SK-N-DZ (cell line): ENCODE measurements around the gene CYP46A1.

Experiments
- DNase-seq: peaks from one replicate; pipeline ENCODE4 v3.0.0-alpha.2; 2015; ENCODE audit warnings: low spot score

CYP46A1 gene

GRCh38 chr14:99687284-99688209, 3.4 kb downstream of the CYP46A1 start:
- no peak for DNase-seq

DNA sequence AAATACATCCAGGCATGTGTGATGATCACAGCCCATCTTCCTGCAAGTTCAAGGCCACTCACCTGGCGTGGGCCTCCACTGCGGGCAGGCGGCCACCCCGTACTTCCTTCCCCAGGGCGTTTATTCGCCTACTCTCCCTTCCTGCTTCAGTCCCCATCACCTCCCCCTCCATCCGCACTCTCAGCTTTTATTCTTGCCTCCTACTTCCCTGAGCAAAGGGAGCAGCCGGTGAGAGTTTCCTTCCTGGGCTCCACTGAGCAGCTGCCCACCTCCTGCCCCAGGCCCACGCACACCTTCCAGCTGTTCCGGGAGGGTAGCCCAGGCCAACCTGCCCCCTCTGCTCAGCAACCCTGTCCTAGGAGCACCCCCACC, 4.1 kb downstream of the CYP46A1 start:
- no peak for DNase-seq

DNA sequence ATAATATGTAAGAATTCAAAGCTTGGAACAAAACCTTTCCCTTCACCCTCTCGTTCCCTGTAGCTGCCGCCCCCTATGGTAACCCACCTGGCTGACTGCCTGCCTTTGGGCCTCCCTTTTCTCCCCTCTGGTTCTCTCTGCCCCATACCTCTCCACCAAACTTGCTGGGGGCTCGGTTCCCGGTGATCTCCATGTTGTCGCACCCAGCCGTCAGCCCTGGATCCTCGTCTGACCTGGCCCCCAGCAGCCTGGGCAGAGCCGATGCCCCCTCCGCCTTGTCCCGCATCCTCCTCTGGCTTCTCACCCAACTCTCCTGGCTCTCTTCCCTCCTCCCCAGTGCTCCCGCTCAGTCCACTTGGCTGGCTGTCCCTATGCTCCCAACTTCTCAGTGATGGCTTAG, 4.5 kb downstream of the CYP46A1 start:
- no peak for DNase-seq

DNA sequence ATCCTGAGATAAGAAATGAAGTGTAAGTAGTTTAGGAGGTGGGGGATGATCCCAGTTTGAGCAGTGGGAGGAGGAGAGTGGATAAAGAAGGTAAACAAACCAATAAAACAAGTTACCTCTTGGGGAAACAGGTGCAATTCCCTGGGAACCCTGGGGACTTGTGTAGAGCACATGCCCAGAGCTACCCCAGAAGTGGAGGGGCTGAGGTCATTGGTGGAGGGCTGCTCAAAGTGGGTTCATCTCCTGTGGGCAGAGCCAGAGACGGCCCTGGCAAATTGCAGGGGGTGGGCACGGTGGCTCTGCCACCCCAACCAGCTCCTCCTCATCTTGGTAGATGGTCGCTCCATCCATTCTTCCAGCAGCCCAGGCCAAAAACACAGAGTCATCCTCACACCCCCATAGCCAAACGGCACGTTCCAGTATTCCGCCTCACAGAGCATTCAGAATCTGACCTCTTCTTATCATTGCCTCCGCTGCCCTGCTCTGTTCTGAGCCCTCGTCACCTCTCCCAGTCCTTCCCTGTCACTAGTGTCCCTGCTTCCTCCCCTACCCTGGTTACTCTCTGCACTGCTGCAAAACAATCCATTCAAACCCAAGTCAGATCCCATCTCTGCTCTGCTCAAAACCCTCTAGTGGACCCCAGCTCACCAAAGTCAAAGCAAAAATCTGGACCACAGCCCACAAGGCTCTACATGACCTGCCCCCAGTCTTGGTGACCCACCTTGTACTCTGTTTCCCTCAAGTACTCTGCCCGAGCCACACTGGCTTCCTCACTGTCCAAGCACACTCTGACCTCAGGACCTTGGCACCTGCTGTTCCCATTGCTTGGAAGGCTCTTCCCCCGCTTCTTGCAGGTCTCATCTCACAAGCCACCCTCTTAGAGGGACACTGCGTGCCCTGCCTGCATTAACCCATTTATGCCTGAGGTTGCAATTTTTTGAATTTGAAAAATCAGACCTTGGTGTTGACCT, 5.5 kb downstream of the CYP46A1 start:
- no peak for DNase-seq

GRCh38 chr14:99690636-99691035, 6.5 kb downstream of the CYP46A1 start:
- no peak for DNase-seq

DNA sequence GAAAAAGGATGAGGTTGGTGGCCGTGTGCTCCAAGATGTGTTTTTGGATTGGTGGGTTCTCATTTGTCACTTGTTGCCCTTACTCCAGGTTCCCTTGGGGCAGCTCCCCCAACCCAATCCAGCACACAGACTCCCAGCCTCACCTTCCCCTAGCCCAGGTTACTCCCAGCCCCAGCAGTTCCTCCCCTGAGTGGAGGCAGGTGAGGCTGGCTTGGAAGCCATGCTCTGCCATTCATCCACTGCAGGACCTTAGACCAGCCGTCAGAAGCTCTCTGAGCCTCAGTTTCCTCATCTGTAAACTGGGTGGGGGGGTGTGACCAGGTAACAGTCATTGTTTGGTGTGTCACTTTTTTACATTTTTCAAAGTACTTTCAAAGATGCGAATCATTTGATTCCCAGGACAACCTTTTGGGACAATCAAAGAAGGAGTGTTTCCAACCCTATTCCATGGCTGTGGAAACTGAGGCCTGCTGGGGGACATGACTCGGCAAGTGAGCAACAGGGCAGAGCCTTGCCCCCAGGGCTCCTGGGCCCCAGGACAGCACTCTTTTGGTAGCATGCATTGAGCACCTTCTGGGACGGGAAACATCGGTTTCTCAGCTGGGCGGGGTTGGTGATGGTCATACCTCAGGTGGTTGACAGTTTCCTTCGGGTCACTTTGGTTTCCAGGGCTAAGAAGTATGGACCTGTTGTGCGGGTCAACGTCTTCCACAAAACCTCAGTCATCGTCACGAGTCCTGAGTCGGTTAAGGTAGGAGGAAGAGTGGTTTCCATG, 7.2 kb downstream of the CYP46A1 start:
- no peak for DNase-seq

- no peak for DNase-seq
Observed at GRCh38 chr14:99693918-99694317, 9.8 kb downstream of the CYP46A1 start.

- DNase-seq: no peak
Observed at GRCh38 chr14:99696929-99697328, 12.8 kb downstream of the CYP46A1 start.

GRCh38 chr14:99698236-99698635, 14.1 kb downstream of the CYP46A1 start:
- DNase-seq: no peak

GRCh38 chr14:99698642-99699041, 14.5 kb downstream of the CYP46A1 start:
- DNase-seq: no peak

DNA sequence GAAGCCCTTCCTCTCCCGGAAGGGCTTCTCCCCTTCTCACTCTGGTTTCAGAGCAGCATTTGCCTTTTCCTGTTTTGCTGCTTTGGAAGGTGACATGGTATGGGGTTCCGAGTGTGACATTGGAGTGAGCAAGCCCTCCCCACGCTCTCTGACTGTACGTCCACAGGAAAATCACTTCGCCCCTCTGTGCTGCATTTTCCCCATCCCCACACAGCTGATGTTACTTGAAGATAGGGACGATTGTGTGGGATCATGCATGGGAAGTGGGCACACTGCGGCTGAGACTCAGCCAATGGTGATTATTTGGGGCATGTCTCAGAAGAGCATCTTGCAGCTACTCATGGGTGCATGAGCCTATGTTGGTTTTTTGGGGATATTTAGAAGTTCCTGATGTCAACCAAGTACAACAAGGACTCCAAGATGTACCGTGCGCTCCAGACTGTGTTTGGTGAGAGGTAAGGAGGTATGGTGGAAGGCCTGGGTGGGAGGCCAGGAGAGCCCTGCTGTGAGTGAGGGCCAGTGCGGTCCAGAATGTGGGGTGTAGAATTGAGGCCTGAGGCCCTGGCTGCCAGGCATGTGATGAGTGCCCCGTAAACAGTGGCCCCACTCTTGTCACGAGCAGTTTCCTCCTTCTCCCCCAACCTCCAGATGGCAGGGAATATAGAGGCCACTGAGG, 15.1 kb downstream of the CYP46A1 start:
- no peak for DNase-seq

- no peak for DNase-seq
Observed at GRCh38 chr14:99699861-99700260, 15.8 kb downstream of the CYP46A1 start.

GRCh38 chr14:99700379-99700778, 16.3 kb downstream of the CYP46A1 start:
- no peak for DNase-seq

GRCh38 chr14:99701260-99701659, 17.2 kb downstream of the CYP46A1 start:
- DNase-seq: no peak

DNA sequence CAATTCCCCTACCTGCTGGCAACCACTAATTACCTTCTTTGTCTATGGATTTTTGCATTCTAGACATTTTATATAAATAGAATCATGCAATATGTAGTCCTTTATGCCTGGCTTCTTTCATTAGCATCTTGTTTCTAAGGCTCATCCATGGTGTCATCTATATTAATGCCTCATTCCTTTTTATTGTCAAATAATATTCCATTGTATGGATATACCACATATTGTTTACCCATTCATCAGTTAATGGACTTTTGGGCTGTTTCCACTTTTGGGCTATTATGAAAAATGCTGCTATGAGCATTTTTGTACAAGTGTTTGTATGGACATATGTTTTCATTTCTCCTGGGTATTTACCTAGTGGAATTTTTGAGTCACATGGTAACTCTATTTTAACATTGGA, 18.0 kb downstream of the CYP46A1 start:
- DNase-seq: no peak

GRCh38 chr14:99703381-99703780, 19.3 kb downstream of the CYP46A1 start:
- DNase-seq: no peak

DNA sequence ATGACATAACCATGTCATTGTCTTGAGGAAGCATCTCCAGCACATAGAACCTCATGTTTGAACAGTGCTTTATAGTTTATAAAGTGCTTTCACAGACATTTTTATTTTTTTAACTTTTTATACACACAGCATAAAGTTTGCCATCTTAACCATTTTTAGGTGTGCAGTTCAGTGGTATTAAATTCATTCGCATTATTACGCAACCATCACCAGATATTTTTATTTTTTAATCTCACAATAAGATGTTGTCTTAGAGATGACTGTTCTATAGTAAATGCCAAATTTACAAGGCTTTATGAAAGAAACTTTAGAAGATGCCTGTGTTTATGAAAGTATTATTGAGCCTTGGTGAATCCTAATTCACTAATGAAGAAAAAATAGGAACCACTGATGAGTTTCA, 19.9 kb downstream of the CYP46A1 start:
- no peak for DNase-seq

GRCh38 chr14:99706107-99706900, 22.2 kb downstream of the CYP46A1 start:
- DNase-seq: no peak

DNA sequence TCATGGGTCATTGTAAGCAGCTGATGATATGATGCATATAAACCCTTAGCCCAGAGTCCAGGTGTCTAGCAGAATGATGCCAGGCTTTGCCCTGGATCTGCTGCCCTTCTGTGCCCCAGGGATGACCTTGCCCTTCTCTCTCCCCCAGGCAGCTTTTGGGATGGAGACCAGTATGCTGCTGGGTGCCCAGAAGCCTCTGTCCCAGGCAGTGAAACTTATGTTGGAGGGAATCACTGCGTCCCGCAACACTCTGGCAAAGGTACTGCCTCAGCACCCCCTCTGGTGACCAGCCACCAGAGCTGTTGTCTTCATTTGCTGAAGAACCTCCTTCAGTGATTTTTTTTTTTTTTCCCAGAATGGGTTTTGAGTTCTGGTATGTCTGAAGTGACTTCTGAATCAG, 23.3 kb downstream of the CYP46A1 start:
- no peak for DNase-seq

DNA sequence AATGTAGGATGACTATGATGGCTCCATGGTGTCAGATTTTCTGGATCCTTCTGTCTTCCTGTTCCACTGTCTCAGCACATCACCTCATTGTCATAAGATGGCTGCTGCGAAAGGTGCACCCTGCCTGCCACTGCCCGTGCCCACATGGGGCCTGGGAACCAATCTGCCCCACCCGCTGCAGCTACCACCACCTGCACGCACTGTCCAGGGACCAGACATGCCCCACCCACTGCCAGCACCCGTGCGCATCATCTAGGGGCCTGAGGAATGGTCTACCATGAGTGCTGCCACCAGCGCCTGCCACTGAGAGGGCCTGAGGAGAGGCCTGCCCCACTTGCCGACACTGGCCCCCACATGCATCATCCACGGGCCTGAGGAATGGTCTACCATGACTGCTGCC, 23.8 kb downstream of the CYP46A1 start:
- no peak for DNase-seq
